H1 (cell line): ENCODE measurements around the gene DHRS12. TPM values are rescaled to one million over a fixed set of nuclear protein-coding genes. Genes with fewer than 3 reads are reported as not detected.

Source experiments
- CTCF ChIA-PET: fragments of 300-600 bp; sonication (Branson Sonifier 250); formaldehyde crosslinking; loops from one replicate; lab custom pipeline; 2021; ENCODE audit not compliant: partially characterized antibody; lab: Charles Lee
- POLR2A ChIA-PET: fragments of 300-600 bp; sonication (Branson Sonifier 250); formaldehyde crosslinking; loops from one replicate; lab custom pipeline; 2021; ENCODE audit warnings: inconsistent platforms; ENCODE audit not compliant: partially characterized antibody; lab: Charles Lee
- DNase-seq, 2 experiments: peaks; one replicate each; pipeline versions ENCODE4 v3.0.0 to v3.0.0-alpha.2; 2010 to 2022; ENCODE audit warnings: low spot score in 2 of 2, low read depth in 1 of 2, mixed read lengths in 1 of 2
- FAIRE-seq: peaks from 2 replicates; lab custom pipeline; 2011; peaks lifted over from hg19 to GRCh38; lab: Jason Lieb, UNC
- H2AFZ ChIP-seq: 2 replicates; pipeline ENCODE4 v1.8.1; 2012; ENCODE audit warnings: low read length, inconsistent platforms
- H2AK5ac ChIP-seq: 2 replicates; pipeline ENCODE4 v1.6.1; 2013; ENCODE audit warnings: low read depth, low read length
- H2BK120ac ChIP-seq: replicated peaks from 2 replicates; pipeline ENCODE3; 2013; ENCODE audit warnings: low read depth, low read length, inconsistent platforms
- H2BK12ac ChIP-seq: 2 replicates; pipeline ENCODE4 v1.6.1; 2013; ENCODE audit warnings: low read depth, low read length
- H2BK15ac ChIP-seq: 2 replicates; pipeline ENCODE4 v1.6.1; 2013; ENCODE audit warnings: low read length
- H2BK20ac ChIP-seq: 2 replicates; pipeline ENCODE4 v1.6.1; 2013; ENCODE audit warnings: low read length
- H2BK5ac ChIP-seq: 2 replicates; pipeline ENCODE4 v1.6.1; 2013; ENCODE audit warnings: low read depth, low read length
- H3K14ac ChIP-seq: 2 replicates; pipeline ENCODE4 v1.6.1; 2013; ENCODE audit warnings: inconsistent platforms; ENCODE audit not compliant: insufficient read length
- H3K18ac ChIP-seq: 2 replicates; pipeline ENCODE4 v1.6.1; 2013; ENCODE audit warnings: low read length; ENCODE audit errors: extremely low read depth
- H3K23ac ChIP-seq: 2 replicates; pipeline ENCODE4 v1.6.1; 2013; ENCODE audit warnings: inconsistent platforms; ENCODE audit not compliant: insufficient read length
- H3K23me2 ChIP-seq: 2 replicates; pipeline ENCODE4 v1.6.1; 2013; ENCODE audit warnings: low read depth, low read length
- H3K27ac ChIP-seq: 2 replicates; pipeline ENCODE4 v1.6.1; 2011; ENCODE audit warnings: low read depth, low read length, inconsistent platforms
- H3K27me3 ChIP-seq, 4 experiments: replicated peaks in 1 of 4; 1 replicate in 1 of 4; 2 replicates in 3 of 4; pipeline versions ENCODE4 v1.6.1 to v1.8.1; 2011 to 2013; ENCODE audit warnings: low read length in 3 of 4, mild to moderate bottlenecking in 3 of 4, inconsistent platforms in 2 of 4, mixed read lengths in 2 of 4, moderate library complexity in 1 of 4; ENCODE audit not compliant: control insufficient read depth in 3 of 4, insufficient read depth in 3 of 4; ENCODE audit errors: extremely low read depth in 1 of 4
- H3K36me3 ChIP-seq, 4 experiments: 2 replicates each; pipeline versions ENCODE4 v1.6.1 to v1.8.1; 2011 to 2013; ENCODE audit warnings: mild to moderate bottlenecking in 4 of 4, low read length in 3 of 4, moderate library complexity in 2 of 4, control low read depth in 1 of 4, inconsistent platforms in 1 of 4; ENCODE audit not compliant: insufficient read depth in 4 of 4, control insufficient read depth in 2 of 4
- H3K4ac ChIP-seq: replicated peaks from 2 replicates; pipeline ENCODE3; 2013; ENCODE audit warnings: low read length, low read depth, mixed read lengths, inconsistent platforms; ENCODE audit not compliant: insufficient read length
- H3K4me1 ChIP-seq, 4 experiments: replicated peaks in 1 of 4; 1 replicate in 1 of 4; 2 replicates in 3 of 4; pipeline versions ENCODE4 v1.6.1 to v1.8.1; 2011 to 2013; ENCODE audit warnings: low read length in 3 of 4, inconsistent platforms in 2 of 4, mixed read lengths in 1 of 4; ENCODE audit not compliant: insufficient read depth in 4 of 4, control insufficient read depth in 3 of 4
- H3K4me2 ChIP-seq, 2 experiments: 2 replicates each; pipeline versions ENCODE4 v1.6.1 to v1.8.1; 2011 to 2013; ENCODE audit warnings: low read depth in 2 of 2, low read length in 2 of 2, control low read depth in 1 of 2, inconsistent platforms in 1 of 2, mild to moderate bottlenecking in 1 of 2; ENCODE audit not compliant: insufficient read depth in 1 of 2
- H3K4me3 ChIP-seq, 4 experiments: fragments of 200-600, 300-600 bp in 1 of 4; sonication (generic), shearing (Covaris generic), sonication (Bioruptor Twin) in 1 of 4; 2 replicates each; pipeline versions ENCODE4 v1.5.1 to v1.8.1; 2011 to 2016; ENCODE audit warnings: low read length in 4 of 4, low read depth in 3 of 4, control low read depth in 2 of 4, inconsistent platforms in 2 of 4, mild to moderate bottlenecking in 2 of 4, mixed read lengths in 1 of 4, moderate library complexity in 1 of 4; ENCODE audit not compliant: insufficient read depth in 2 of 4; ENCODE audit errors: extremely low read depth in 1 of 4
- H3K56ac ChIP-seq: replicated peaks from 2 replicates; pipeline ENCODE3; 2013; ENCODE audit warnings: low read depth, mild to moderate bottlenecking, mixed read lengths, low read length, inconsistent platforms; ENCODE audit not compliant: insufficient read length
- H3K79me1 ChIP-seq: 2 replicates; pipeline ENCODE4 v1.6.1; 2013; ENCODE audit warnings: low read depth, low read length, control low read depth
- H3K79me2 ChIP-seq, 2 experiments: 2 replicates each; pipeline versions ENCODE4 v1.6.1 to v1.8.1; 2012 to 2013; ENCODE audit warnings: low read length in 2 of 2, mild to moderate bottlenecking in 2 of 2, inconsistent platforms in 1 of 2; ENCODE audit not compliant: insufficient read depth in 2 of 2, control insufficient read depth in 1 of 2
- H3K9ac ChIP-seq, 4 experiments: replicated peaks in 1 of 4; 1 replicate in 1 of 4; 2 replicates in 3 of 4; pipeline versions ENCODE4 v1.6.1 to v1.8.1; 2011 to 2013; ENCODE audit warnings: low read depth in 3 of 4, low read length in 3 of 4, control low read depth in 2 of 4, mild to moderate bottlenecking in 2 of 4, moderate library complexity in 2 of 4, inconsistent platforms in 1 of 4; ENCODE audit errors: extremely low read depth in 1 of 4
- H3K9me3 ChIP-seq, 2 experiments: 2 replicates each; pipeline versions ENCODE4 v1.6.1 to v1.8.1; 2012 to 2013; ENCODE audit warnings: mild to moderate bottlenecking in 2 of 2, moderate library complexity in 2 of 2, control low read depth in 1 of 2, inconsistent platforms in 1 of 2, low read depth in 1 of 2, low read length in 1 of 2, mixed read lengths in 1 of 2; ENCODE audit not compliant: insufficient read depth in 2 of 2
- H4K20me1 ChIP-seq, 2 experiments: replicated peaks in 1 of 2; 2 replicates each; pipeline versions ENCODE3 to v1.8.1; 2011 to 2013; ENCODE audit warnings: inconsistent platforms in 2 of 2, low read length in 2 of 2, mild to moderate bottlenecking in 1 of 2; ENCODE audit not compliant: insufficient read depth in 2 of 2, control insufficient read depth in 1 of 2
- H4K5ac ChIP-seq: 2 replicates; pipeline ENCODE4 v1.6.1; 2013; ENCODE audit warnings: low read length, low read depth, mixed read lengths, inconsistent platforms; ENCODE audit not compliant: insufficient read length
- H4K8ac ChIP-seq: 2 replicates; pipeline ENCODE4 v1.8.0; 2013; ENCODE audit warnings: mild to moderate bottlenecking, moderate library complexity, low read length, inconsistent platforms; ENCODE audit not compliant: insufficient read depth; ENCODE audit errors: extremely low read depth
- H4K91ac ChIP-seq: replicated peaks from 2 replicates; pipeline ENCODE3; 2013; ENCODE audit warnings: low read length, mixed read lengths, inconsistent platforms; ENCODE audit not compliant: insufficient read length
- ASH2L ChIP-seq: fragments of 200-600, 300-600 bp; sonication (generic); IDR thresholded peaks from one replicate; pipeline ENCODE4 v1.7.1; 2017; ENCODE audit warnings: low read length
- E2F6 ChIP-seq: IDR thresholded peaks from 2 replicates; pipeline ENCODE4 v1.6.1; 2012; ENCODE audit warnings: inconsistent platforms
- HDAC6 ChIP-seq: IDR thresholded peaks from one replicate; pipeline ENCODE4 v1.7.1; 2012; ENCODE audit warnings: low read depth, mild to moderate bottlenecking, inconsistent platforms, low read length, moderate library complexity
- KDM5A ChIP-seq: fragments of 200-600 bp; IDR thresholded peaks from 2 replicates; pipeline ENCODE4 v1.7.1; 2012; ENCODE audit warnings: mild to moderate bottlenecking, low read length, inconsistent platforms, mixed read lengths
- MAX ChIP-seq: IDR thresholded peaks from 2 replicates; pipeline ENCODE4 v1.6.1; 2012; ENCODE audit warnings: inconsistent platforms
- POLR2AphosphoS5 ChIP-seq: IDR thresholded peaks from 2 replicates; pipeline ENCODE4 v1.6.1; 2011; ENCODE audit warnings: low read depth, low read length
- RAD21 ChIP-seq, 2 experiments: IDR thresholded peaks in 1 of 2; conservative IDR thresholded peaks in 1 of 2; 2 replicates each; pipeline ENCODE4 v1.6.1; 2011; ENCODE audit warnings: low read depth in 2 of 2, low read length in 2 of 2, improper control_type of control experiment in 1 of 2, inconsistent platforms in 1 of 2, mild to moderate bottlenecking in 1 of 2, moderate library complexity in 1 of 2
- RXRA ChIP-seq: IDR thresholded peaks from 2 replicates; pipeline ENCODE4 v1.6.1; 2011; ENCODE audit warnings: low read depth, mild to moderate bottlenecking, low read length, moderate library complexity; ENCODE audit not compliant: insufficient read depth
- SAP30 ChIP-seq: fragments of 300-600 bp; sonication (generic); IDR thresholded peaks from 2 replicates; pipeline ENCODE4 v1.7.1; 2012; ENCODE audit warnings: low read length, moderate library complexity, mild to moderate bottlenecking, inconsistent platforms; ENCODE audit not compliant: insufficient read depth, insufficient replicate concordance
- WGBS, 2 experiments: shearing (Covaris generic) in 1 of 2; methylation state at CpG; one replicate each; pipeline versions ENCODE4 v1.1.6 to v1.1.7; 2013 to 2015; ENCODE audit warnings: low lambda C conversion rate in 2 of 2, mixed read lengths in 2 of 2, inconsistent platforms in 1 of 2, low coverage in 1 of 2, missing lambda C conversion rate in 1 of 2; ENCODE audit not compliant: insufficient replicate concordance in 2 of 2, insufficient coverage in 1 of 2, insufficient read length in 1 of 2; ENCODE audit errors: extremely low coverage in 1 of 2, missing lambda C conversion rate in 1 of 2; 5-methylcytosine and 5-hydroxymethylcytosine counted together
- polyA plus RNA-seq, 7 experiments: library from polyadenylated mRNA; depleted of rRNA in 3 of 7; stranded (reverse) in 5 of 7; unstranded in 2 of 7; fragments of >200 nt in 5 of 7; fragments of 200-250 nt in 2 of 7; gene quantifications; 1 replicate in 5 of 7; 2 replicates in 1 of 7; 4 replicates in 1 of 7; pipeline versions ENCODE4 v1.2.1 to v1.2.3, GENCODE V29; 2011 to 2013; ENCODE audit warnings: missing spikeins in 2 of 7, mixed read lengths in 2 of 7
- total RNA-seq: library from RNA; stranded (reverse); fragmentation: NEBNext Ultra II Directional; extraction: Animal tissue kit (Norgen Biotek cat#: 25700); gene quantifications from 2 replicates; pipeline ENCODE4 v1.2.1, GENCODE V29; 2021

DHRS12 gene
- total and polyA plus RNA-seq, 2 of the 8 experiments (the other 6 are each of a cell fraction or from before 2014, with no cell fraction given), result 8.7 TPM

- Histone ChIP-seq H3K14ac (no peak overlapping the region), H3K9me3 (no peaks in the 10 kb centered on the region), H4K91ac (no peak overlapping the region), H3K36me3 (no peaks in the 10 kb centered on the region), H2BK5ac (no peak overlapping the region), H3K4me2 (peak overlapping the region; percentile 17 to 47; a peak in 2 of 4 replicates), H3K27me3 (no peaks in the 10 kb centered on the region), H2AFZ (no peak overlapping the region), H3K23me2 (no peaks in the 10 kb centered on the region), H2BK12ac (peak overlapping the region; percentile 27; the same call in 1 of the 2 replicates), H3K4ac (no peak overlapping the region), H2BK20ac (no peak overlapping the region), H2BK15ac (no peak overlapping the region), H3K18ac (peak overlapping the region; percentile 28; the same call in 1 of the 2 replicates), H3K4me3 (no peak overlapping the region), H3K79me1 (no peaks in the 10 kb centered on the region), H3K79me2 (no peaks in the 10 kb centered on the region), H2BK120ac (no peak overlapping the region), H3K56ac (no peak overlapping the region), H2AK5ac (no peak overlapping the region), H3K4me1 (peaks cover 7 to 12% (median 9%) of the 10 kb centered on the region in 4 experiments), H3K9ac (no peak overlapping the region; a peak in 1 of 7 replicates), H4K20me1 (peaks cover 0 to 3% of the 10 kb centered on the region in 2 experiments), H4K5ac (no peak overlapping the region), H4K8ac (peak overlapping the region; percentile 46; the same call in 1 of the 2 replicates), H3K27ac (no peak overlapping the region), H3K23ac (no peak overlapping the region)
- ChIA-PET CTCF (interaction anchor here (0.6 to 4.3 kb wide), 25 partner anchors 10 to 656 kb away, joined by 3 to 38 read pairs (median 3); no protein-coding TSS in a partner anchor), POLR2A (interaction anchor here (0.7 to 2.5 kb wide), 4 partner anchors 12 to 316 kb away, joined by 3 to 11 read pairs (median 4); partner anchors contain the start of gene INTS6)
- peak in 1 of 2 experiments; percentile 78 for DNase-seq
- WGBS, 2 experiments, result 66% methylated on average over 15 of the region's 15 CpGs; no CpG with 5 or more reads in 1 of the 2 experiments
- FAIRE-seq, result no peak
- TF ChIP-seq MAX (0 out of 2 replicates have a peak, but pooled peaks have one; percentile 1), HDAC6 (no peak), KDM5A (no peak), E2F6 (no peak), POLR2AphosphoS5 (0 out of 2 replicates have a peak, but pooled peaks have one; percentile 2), RAD21 (IDR thresholded peaks at IDR 0.05 in 1 of 2, conservative IDR thresholded peaks at IDR 0.05 in 1 of 2; ENCODE audit: low read depth in 2 of 2, low read length in 2 of 2) (peak; percentile 45 to 57), ASH2L (no peak), SAP30 (no peak), RXRA (no peak)
Measured at GRCh38 chr13:51768378-51768921, 35.5 kb downstream of the DHRS12 start.
